Epidermal melanocyte (primary cell): ENCODE measurements around the gene TAF6L.
A peak's percentile ranks its signal among the peaks of the same experiment; 100 is the strongest.
"Not testable (repeated sequence)": the region's sequence is repeated elsewhere in the genome, so short reads cannot be mapped to it uniquely, and the experiment has no call there.

Source experiments
- DNase-seq: peaks from one replicate; pipeline ENCODE4 v3.0.0; 2011; ENCODE audit warnings: low spot score; ENCODE audit not compliant: insufficient read length

Gene TAF6L

GRCh38 chr11:62771144-62772021, at the start of gene TAF6L:
Gene TAF6L, plus strand, starts transcription at chr11:62771396. Its CDS starts 4,388 bp downstream, at chr11:62775784.
- DNase-seq = peak; percentile 97

- DNase-seq = no peak
These were observed 49.2 kb upstream of the TAF6L start for GRCh38 chr11:62721994-62722393.

- DNase-seq = no peak
These were observed 47.0 kb upstream of the TAF6L start for GRCh38 chr11:62724171-62724570.

- DNase-seq = no peak
These were observed 45.5 kb upstream of the TAF6L start for GRCh38 chr11:62725646-62726045.

GRCh38 chr11:62726156-62726914, 44.9 kb upstream of the TAF6L start:
- no peak for DNase-seq

- DNase-seq = no peak
These were observed 44.4 kb upstream of the TAF6L start for GRCh38 chr11:62726915-62727164.

- peak; percentile 92 for DNase-seq
These were observed 43.9 kb upstream of the TAF6L start, which contains the start of gene HNRNPUL2 for GRCh38 chr11:62727165-62727871. Gene HNRNPUL2, minus strand, starts transcription at chr11:62727457. Its CDS starts 301 bp downstream, at chr11:62727156.

GRCh38 chr11:62727872-62728170, 43.4 kb upstream of the TAF6L start:
- DNase-seq = peak; percentile 86

GRCh38 chr11:62728171-62728988, 42.8 kb upstream of the TAF6L start, which contains the start of gene TTC9C:
Gene TTC9C, plus strand, starts transcription at chr11:62728486. Its CDS starts 363 bp downstream, at chr11:62728849.
- peak; percentile 65 for DNase-seq

GRCh38 chr11:62730076-62730475, 41.1 kb upstream of the TAF6L start:
- not testable (repeated sequence) for DNase-seq

GRCh38 chr11:62732830-62733229, 38.4 kb upstream of the TAF6L start:
- DNase-seq = no peak

GRCh38 chr11:62737196-62737595, 34.0 kb upstream of the TAF6L start:
- DNase-seq = no peak

- peak; percentile 68 for DNase-seq
These were observed 23.6 kb upstream of the TAF6L start for GRCh38 chr11:62747475-62748160.

GRCh38 chr11:62749931-62750330, 21.3 kb upstream of the TAF6L start:
- DNase-seq = not testable (repeated sequence)

- no peak for DNase-seq
These were observed 18.9 kb upstream of the TAF6L start for GRCh38 chr11:62752177-62752785.

- DNase-seq = no peak
These were observed 18.0 kb upstream of the TAF6L start for GRCh38 chr11:62752994-62753735.

- peak; percentile 96 for DNase-seq
These were observed 17.2 kb upstream of the TAF6L start, which contains the start of gene ZBTB3 for GRCh38 chr11:62753736-62754603. Gene ZBTB3, minus strand, starts transcription at chr11:62754160. Its CDS starts 496 bp downstream, at chr11:62753664.

GRCh38 chr11:62755086-62755615, 16.0 kb upstream of the TAF6L start:
- DNase-seq = no peak
